Measurements from ENCODE around the gene AR. TPM values are rescaled to one million over a fixed set of nuclear protein-coding genes. Genes with fewer than 3 reads are reported as not detected.

AR gene
- total and polyA plus RNA-seq, 2 of the 8 experiments (the other 6 are each of a cell fraction or from before 2014, with no cell fraction given): 7.1 to 10.7 TPM

- no peak overlapping the region for H2BK12ac ChIP-seq (ENCODE audit: low read depth, low read length)
- POLR2A ChIA-PET (ENCODE audit: partially characterized antibody): no interaction called here
Observed at GRCh38 chrX:67749536-67749935, 205.7 kb downstream of the AR start.

More at GRCh38 chrX:67749536-67749935, 205.7 kb downstream of the AR start:
- Histone ChIP-seq H3K36me3 (ENCODE audit: control insufficient read depth in 2 of 4, insufficient read depth in 4 of 4, low read length in 3 of 4) (no peaks in the 10 kb centered on the region), H3K4ac (replicated peaks; ENCODE audit: insufficient read length, low read depth, low read length) (no peak overlapping the region), H4K91ac (replicated peaks; ENCODE audit: insufficient read length, low read length) (no peak overlapping the region), H3K14ac (ENCODE audit: insufficient read length) (no peak overlapping the region), H2BK15ac (ENCODE audit: low read length) (no peak overlapping the region), H3K4me3 (ENCODE audit: extremely low read depth in 1 of 4, insufficient read depth in 2 of 4, low read depth in 3 of 4, low read length in 4 of 4) (no peak overlapping the region), H4K20me1 (replicated peaks in 1 of 2; ENCODE audit: control insufficient read depth in 1 of 2, insufficient read depth in 2 of 2, low read length in 2 of 2) (no peaks in the 10 kb centered on the region), H2BK5ac (ENCODE audit: low read depth, low read length) (no peak overlapping the region), H2BK20ac (ENCODE audit: low read length) (no peak overlapping the region), H3K27me3 (replicated peaks in 1 of 4; ENCODE audit: control insufficient read depth in 3 of 4, extremely low read depth in 1 of 4, insufficient read depth in 3 of 4, low read length in 3 of 4) (no peaks in the 10 kb centered on the region), H3K23ac (ENCODE audit: insufficient read length) (no peak overlapping the region), H3K4me2 (ENCODE audit: insufficient read depth in 1 of 2, low read depth in 2 of 2, low read length in 2 of 2) (no peak overlapping the region), H4K5ac (ENCODE audit: insufficient read length, low read depth, low read length) (no peak overlapping the region), H3K23me2 (ENCODE audit: low read depth, low read length) (no peaks in the 10 kb centered on the region), H2AK5ac (ENCODE audit: low read depth, low read length) (no peak overlapping the region), H3K56ac (replicated peaks; ENCODE audit: insufficient read length, low read depth, low read length) (no peak overlapping the region), H3K79me1 (ENCODE audit: low read depth, low read length) (no peaks in the 10 kb centered on the region), H3K27ac (ENCODE audit: low read depth, low read length) (no peak overlapping the region), H4K8ac (ENCODE audit: extremely low read depth, insufficient read depth, low read length) (no peak overlapping the region), H3K79me2 (ENCODE audit: control insufficient read depth in 1 of 2, insufficient read depth in 2 of 2, low read length in 2 of 2) (no peaks in the 10 kb centered on the region), H3K9ac (replicated peaks in 1 of 4; ENCODE audit: extremely low read depth in 1 of 4, low read depth in 3 of 4, low read length in 3 of 4) (no peak overlapping the region), H2AFZ (ENCODE audit: low read length) (no peak overlapping the region), H3K18ac (ENCODE audit: extremely low read depth, low read length) (no peak overlapping the region), H2BK120ac (replicated peaks; ENCODE audit: low read depth, low read length) (no peak overlapping the region), H3K4me1 (replicated peaks in 1 of 4; ENCODE audit: control insufficient read depth in 3 of 4, insufficient read depth in 4 of 4, low read length in 3 of 4) (no peaks in the 10 kb centered on the region), H3K9me3 (ENCODE audit: insufficient read depth in 2 of 2, low read depth in 1 of 2, low read length in 1 of 2) (no peaks in the 10 kb centered on the region)
- TF ChIP-seq SIRT6 (IDR thresholded peaks at IDR 0.05; ENCODE audit: low read length) (no peak), SUZ12 (IDR thresholded peaks at IDR 0.05; ENCODE audit: low read length) (no peak), CHD1 (IDR thresholded peaks at IDR 0.05; ENCODE audit: low read depth, low read length) (no peak), YY1 (IDR thresholded peaks at IDR 0.05; ENCODE audit: low read depth, low read length) (no peak), SP1 (IDR thresholded peaks at IDR 0.05; ENCODE audit: low read depth, low read length) (no peak), GABPA (IDR thresholded peaks at IDR 0.05; ENCODE audit: borderline replicate concordance, insufficient read depth, low read length) (no peak), SIX5 (IDR thresholded peaks at IDR 0.05; ENCODE audit: low read depth, low read length) (no peak), TBP (IDR thresholded peaks at IDR 0.05; ENCODE audit: low read depth, low read length) (no peak), TCF12 (IDR thresholded peaks at IDR 0.05; ENCODE audit: low read depth, low read length) (no peak), POU5F1 (IDR thresholded peaks at IDR 0.05; ENCODE audit: low read depth, low read length) (no peak)
- no peak for FAIRE-seq
- CTCF ChIA-PET (ENCODE audit: partially characterized antibody): no interaction called here
- 88% methylated on average over 2 of the region's 2 CpGs; no CpG with 5 or more reads in 1 of the 2 experiments for WGBS, 2 experiments (ENCODE audit: extremely low coverage in 1 of 2, insufficient coverage in 1 of 2, insufficient read length in 1 of 2, insufficient replicate concordance in 2 of 2, low coverage in 1 of 2, low lambda C conversion rate in 2 of 2, missing lambda C conversion rate in 1 of 2)
- DNase-seq (ENCODE audit: low read depth in 1 of 2, low spot score in 2 of 2): no peak

Measured in H1 (cell line).